NCI-H526 treated with DMSO at 0.1 percent for 48 hours (cell line): ENCODE data around the gene PHACTR1.
"Not testable (repeated sequence)": the region's sequence is repeated elsewhere in the genome, so short reads cannot be mapped to it uniquely, and the experiment has no call there.

Experiments used
- DNase-seq: peaks from one replicate; lab custom pipeline; 2025; lab: John Stamatoyannopoulos, UW

Gene PHACTR1

DNA sequence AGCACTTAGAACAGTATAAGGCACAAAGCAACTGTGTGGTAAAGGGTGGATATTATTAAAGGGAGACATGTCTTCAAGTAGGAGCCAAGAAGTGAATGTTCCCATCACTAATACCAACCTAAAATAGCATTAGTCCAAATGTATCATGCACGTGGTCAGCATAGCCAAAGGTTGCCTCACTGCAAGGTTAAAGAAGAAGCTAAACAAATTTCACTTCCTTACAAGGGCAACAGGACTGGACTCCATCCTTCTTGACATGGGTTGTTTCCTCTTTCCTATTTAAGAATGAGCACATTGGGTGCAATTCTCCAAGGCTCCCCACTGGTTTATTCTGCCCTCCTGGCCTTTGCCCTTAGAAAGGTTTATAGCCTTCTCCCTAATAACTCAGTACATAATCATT is 186.7 kb downstream of the PHACTR1 start:
- no peak for DNase-seq

- DNase-seq: no peak
Measured at GRCh38 chr6:12909833-12910232, 193.3 kb downstream of the PHACTR1 start.

GRCh38 chr6:12911427-12911826 is 194.9 kb downstream of the PHACTR1 start:
- DNase-seq: peak; percentile 19

DNA sequence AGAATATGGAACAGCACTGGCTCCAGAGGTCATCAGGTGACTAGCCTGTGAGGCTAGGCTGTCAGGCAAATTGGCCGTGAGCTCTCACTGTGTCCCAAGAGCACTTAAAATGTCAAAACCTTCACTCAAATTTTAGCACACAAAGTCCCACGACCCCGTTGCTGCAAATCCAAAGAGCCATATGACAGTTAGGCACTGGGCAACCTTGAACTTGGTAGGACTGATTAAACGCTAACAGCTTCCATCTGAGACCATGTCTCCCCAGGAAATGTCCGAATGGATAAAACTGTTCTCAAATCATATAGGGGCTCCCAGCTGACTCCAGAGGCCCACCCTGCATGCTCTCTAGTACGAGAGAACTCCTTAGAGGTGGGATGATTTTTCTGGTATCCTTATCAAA is 196.6 kb downstream of the PHACTR1 start:
- DNase-seq: no peak

GRCh38 chr6:12916006-12916405 is 199.4 kb downstream of the PHACTR1 start:
- DNase-seq: no peak

DNA sequence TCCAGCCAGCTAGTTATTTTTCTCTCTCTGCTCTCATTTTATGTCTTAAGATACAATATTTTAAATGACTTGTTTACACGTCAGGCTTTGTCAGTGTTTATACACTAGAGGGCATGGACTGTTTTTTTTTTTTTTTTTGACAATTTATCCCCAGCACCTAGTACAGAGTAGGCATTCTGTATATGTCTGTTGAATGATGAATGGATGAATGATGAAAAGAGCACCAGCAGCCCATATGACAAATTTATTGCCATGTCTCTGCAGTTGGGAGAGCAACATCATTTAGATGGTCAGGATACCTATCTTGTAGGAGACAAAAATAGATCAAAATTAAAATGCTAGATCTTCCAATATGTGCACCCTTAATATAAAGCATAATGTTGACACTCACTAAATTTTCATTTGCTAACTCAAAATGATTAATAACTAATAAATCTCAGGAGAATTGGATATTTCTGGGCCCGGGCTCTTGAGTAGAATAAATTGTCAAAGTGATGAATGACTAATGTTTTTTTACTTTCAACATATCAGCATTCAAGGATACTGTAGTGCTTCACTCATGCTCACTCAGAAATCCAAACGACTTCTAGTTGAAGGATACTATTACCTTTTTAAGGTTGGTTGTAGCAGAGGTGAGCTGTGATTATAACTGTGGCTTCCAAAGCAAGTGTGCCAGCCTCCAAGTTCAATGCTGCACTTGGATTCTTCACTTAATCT is 200.0 kb downstream of the PHACTR1 start:
- DNase-seq: no peak

DNA sequence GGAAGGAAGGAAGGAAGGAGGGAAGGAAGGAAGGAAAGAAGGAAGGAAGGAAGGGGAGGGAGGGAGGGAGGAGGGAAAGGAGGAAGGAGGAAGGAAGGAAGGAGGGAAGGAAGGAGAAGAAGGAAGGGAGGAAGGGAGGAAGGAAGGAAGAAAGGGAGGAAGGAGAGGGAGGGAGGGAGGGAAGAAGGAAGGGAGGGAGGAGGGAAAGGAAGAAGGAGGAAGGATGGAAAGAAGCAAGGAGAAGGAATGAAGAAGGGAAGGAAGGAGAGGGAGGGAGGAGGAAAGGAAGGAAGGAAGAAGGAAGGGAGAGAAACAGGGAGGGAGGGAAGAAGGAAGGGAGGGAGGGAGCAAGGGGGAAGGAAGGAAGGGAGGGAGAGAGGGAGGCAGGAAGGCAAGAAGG is 204.9 kb downstream of the PHACTR1 start:
- DNase-seq: no peak

- no peak for DNase-seq
Measured at GRCh38 chr6:12923644-12924235, 207.2 kb downstream of the PHACTR1 start.

DNA sequence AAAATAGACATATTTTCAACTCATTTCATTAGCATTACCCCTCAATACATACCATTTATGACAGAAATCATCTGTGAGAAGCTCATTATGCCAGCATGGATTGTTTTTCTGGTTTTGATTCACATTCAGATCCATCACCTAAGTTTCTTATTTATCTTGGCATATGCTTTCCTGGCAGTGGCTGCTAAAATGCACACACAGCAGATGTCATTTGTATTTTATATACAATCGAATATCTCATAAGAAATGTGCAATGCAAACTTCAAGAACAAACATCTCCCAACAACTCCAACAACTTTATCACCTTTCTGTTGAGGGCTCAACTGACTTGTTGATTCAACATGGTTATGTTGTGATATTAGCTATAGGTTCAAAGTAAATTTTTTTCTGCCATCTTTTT is 208.3 kb downstream of the PHACTR1 start:
- DNase-seq: no peak

GRCh38 chr6:12927746-12928145 is 211.2 kb downstream of the PHACTR1 start:
- DNase-seq: no peak

- no peak for DNase-seq
Measured at GRCh38 chr6:12929678-12930077, 213.1 kb downstream of the PHACTR1 start.

- no peak for DNase-seq
Measured at GRCh38 chr6:12931639-12932038, 215.1 kb downstream of the PHACTR1 start.

DNA sequence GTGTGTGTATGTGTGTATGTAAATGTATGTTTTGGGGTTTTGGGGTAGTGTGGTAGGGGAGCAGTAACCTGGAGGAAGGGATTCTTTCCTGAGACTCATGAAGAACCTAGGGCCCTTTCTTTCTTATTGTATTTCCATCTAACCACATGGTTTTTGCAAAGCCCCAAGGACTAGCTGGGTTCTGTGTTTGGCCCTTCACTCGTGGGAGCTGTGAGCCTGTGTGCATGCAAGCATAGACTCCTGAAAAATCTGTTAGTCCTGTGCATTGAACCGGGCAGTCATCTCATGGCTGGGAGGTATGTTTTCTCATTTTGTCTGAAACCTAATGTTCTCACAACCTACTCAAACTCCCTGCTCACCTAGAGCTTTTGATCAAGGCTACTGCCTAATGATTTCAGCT is 219.1 kb downstream of the PHACTR1 start:
- no peak for DNase-seq

DNA sequence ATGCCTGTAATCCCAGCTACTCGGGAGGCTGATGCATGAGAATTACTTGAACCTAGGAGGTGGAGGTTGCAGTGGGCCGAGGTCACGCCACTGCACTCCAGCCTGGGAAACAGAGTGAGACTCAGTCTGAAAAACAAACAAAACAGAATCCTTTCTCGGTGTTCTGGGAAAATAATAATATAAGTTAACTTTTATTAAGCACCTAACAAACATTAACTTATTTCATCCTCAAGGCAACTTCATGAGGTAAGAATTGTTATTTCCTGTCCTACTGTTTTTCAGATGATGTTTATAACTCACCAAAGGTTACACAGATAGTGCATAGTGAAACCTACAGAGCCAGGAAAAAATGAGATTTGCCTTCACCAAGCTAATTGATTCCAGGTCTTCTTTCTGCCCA is 221.4 kb downstream of the PHACTR1 start:
- no peak for DNase-seq

DNA sequence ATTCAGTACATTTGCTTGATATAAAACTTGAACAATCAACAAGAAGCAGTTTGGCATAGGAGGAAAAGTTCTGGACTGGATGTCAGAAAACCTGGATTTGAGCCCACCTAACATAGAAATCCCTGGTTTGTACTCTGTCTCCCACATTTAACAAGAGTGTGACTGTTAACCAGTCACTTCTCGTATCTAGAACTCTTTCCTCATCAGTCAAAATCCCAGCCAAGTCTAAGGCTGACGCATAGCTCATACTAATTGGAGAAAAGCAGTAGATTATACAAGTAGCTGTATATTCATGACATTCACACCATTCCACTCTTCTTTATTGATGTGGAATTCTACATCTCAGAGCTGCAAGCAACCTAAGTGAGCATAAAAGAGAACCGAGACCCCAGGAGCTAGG is 222.7 kb downstream of the PHACTR1 start:
- no peak for DNase-seq

GRCh38 chr6:12941422-12941821 is 224.9 kb downstream of the PHACTR1 start:
- no peak for DNase-seq

DNA sequence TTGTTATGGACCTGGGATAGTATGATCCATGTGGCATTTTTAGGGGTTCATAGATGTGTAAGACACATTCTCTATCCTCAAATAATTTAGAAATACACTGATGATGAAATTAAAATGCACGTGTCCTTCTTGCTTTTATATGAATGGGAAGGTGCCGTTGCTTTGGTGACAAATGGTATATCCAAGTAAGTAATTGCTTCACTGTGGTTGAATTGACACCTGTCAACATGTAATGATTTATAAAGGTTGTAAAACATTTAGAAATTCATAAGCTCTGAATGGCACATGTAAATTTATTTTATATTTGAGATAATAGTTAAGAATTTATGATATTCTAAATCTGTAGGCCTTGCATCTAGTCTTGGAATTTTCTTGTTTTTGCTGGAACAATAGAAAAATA is 227.0 kb downstream of the PHACTR1 start:
- no peak for DNase-seq

DNA sequence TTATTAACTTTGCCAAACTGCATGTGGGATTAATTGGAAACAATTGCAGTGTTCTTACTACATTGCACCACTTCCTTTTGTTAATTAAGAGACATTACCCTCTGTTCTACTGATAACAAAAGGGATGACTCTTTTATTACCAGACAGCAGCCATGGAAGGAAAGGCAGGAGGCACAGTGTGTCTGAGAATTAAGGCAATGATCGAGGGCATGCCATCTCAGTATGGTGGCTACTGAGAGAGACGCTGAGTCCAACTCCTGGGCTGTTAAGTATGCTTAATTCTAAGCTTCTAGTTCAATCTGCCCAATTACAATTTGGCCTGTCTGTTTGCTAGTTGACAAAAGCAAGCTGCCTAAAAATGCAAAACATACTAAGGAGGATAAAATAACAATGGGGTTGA is 227.4 kb downstream of the PHACTR1 start:
- no peak for DNase-seq

- not testable (repeated sequence) for DNase-seq
Measured at GRCh38 chr6:12944528-12944927, 228.0 kb downstream of the PHACTR1 start.

GRCh38 chr6:12947151-12947871 is 230.7 kb downstream of the PHACTR1 start:
- DNase-seq: no peak

DNA sequence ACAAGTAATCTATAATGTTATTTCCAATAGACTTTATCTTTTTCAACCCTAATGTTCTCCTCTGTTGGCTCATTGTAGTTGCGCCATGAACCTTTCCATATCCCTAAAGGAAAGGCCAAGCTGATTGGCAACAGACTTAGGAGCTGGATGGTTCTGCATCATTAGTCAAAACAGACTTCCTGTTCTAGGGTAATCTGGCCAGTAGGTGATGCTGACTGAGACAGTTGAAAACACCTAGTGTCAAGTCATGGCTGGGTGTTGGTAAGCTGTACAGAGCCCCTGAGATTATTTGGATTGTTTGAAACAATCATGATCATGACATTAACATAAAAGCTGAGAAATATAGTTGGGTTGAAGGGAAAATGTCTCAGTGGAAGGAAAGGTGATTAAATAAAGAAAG is 231.4 kb downstream of the PHACTR1 start:
- DNase-seq: no peak

GRCh38 chr6:12950976-12951375 is 234.4 kb downstream of the PHACTR1 start:
- no peak for DNase-seq

DNA sequence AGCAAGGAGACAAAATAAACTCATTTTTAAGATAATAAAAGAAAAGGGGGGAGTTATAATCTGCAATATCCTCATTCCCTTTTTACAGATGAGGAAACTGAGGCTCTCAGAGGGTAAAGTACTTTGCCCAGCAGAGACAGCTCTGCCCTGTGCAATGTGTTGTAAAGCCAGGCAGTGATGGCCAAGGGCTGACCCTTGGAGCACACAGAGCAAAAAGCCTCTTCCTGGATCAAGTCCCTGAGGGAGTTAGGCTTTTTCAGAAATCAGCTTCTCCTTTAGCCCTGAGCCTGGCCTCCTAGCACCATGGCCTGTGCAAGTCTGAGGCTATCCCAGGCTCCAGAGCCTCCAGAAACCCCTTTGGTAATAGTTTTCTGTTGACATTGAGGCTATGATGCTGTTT is 234.8 kb downstream of the PHACTR1 start:
- no peak for DNase-seq
